BE2C (cell line): ENCODE data around the gene COL8A1.
"Not testable (repeated sequence)": the region's sequence is repeated elsewhere in the genome, so short reads cannot be mapped to it uniquely, and the experiment has no call there.

Experiments used
- DNase-seq: peaks from one replicate; pipeline ENCODE4 v3.0.0-alpha.2; 2020
- H3K27me3 ChIP-seq: fragments of 250-450 bp; sonication (Bioruptor Pico); 2 replicates; pipeline ENCODE4 v1.5.1; 2020; ENCODE audit warnings: mild to moderate bottlenecking
- H3K36me3 ChIP-seq: fragments of 250-450 bp; sonication (Bioruptor Pico); 2 replicates; pipeline ENCODE4 v1.5.1; 2020; ENCODE audit warnings: mild to moderate bottlenecking
- H3K4me1 ChIP-seq: fragments of 250-450 bp; sonication (Bioruptor Pico); 2 replicates; pipeline ENCODE4 v1.5.1; 2020
- H3K4me3 ChIP-seq: 2 replicates; pipeline ENCODE4 v1.5.1; 2011; ENCODE audit warnings: low read depth, low read length
- H3K9me3 ChIP-seq: fragments of 250-450 bp; sonication (Bioruptor Pico); 2 replicates; pipeline ENCODE4 v1.5.1; 2020
- CTCF ChIP-seq: IDR thresholded peaks from 2 replicates; pipeline ENCODE4 v1.5.1; 2012; ENCODE audit warnings: mild to moderate bottlenecking, low read depth, low read length

Gene COL8A1

GRCh38 chr3:99839613-99840012 is 201.2 kb downstream of the COL8A1 start:
- Histone ChIP-seq H3K9me3 (no peaks in the 10 kb centered on the region), H3K4me3 (no peak overlapping the region), H3K27me3 (no peaks in the 10 kb centered on the region), H3K4me1 (no peaks in the 10 kb centered on the region), H3K36me3 (no peaks in the 10 kb centered on the region)
- TF ChIP-seq CTCF = no peak
- no peak for DNase-seq

GRCh38 chr3:99841949-99842348 is 203.6 kb downstream of the COL8A1 start:
- H3K4me3 ChIP-seq, H3K27me3 ChIP-seq, H3K9me3 ChIP-seq, H3K4me1 ChIP-seq, DNase-seq, H3K36me3 ChIP-seq: not testable (repeated sequence)

- Histone ChIP-seq H3K4me1 (no peaks in the 10 kb centered on the region), H3K4me3 (no peak overlapping the region), H3K27me3 (no peaks in the 10 kb centered on the region), H3K9me3 (no peaks in the 10 kb centered on the region), H3K36me3 (no peaks in the 10 kb centered on the region)
- no peak for DNase-seq
- peak; percentile 71 for TF ChIP-seq CTCF
Measured at GRCh38 chr3:99842826-99843589, 204.6 kb downstream of the COL8A1 start.

- H3K4me1 ChIP-seq = no peaks in the 10 kb centered on the region
- H3K36me3 ChIP-seq = no peaks in the 10 kb centered on the region
- H3K27me3 ChIP-seq = no peaks in the 10 kb centered on the region
- TF ChIP-seq CTCF = no peak
- no peaks in the 10 kb centered on the region for H3K9me3 ChIP-seq
- H3K4me3 ChIP-seq = no peak overlapping the region
- DNase-seq = no peak
Measured at GRCh38 chr3:99843590-99844258, 205.3 kb downstream of the COL8A1 start.

- DNase-seq = no peak
Measured at GRCh38 chr3:99845331-99845730, 206.9 kb downstream of the COL8A1 start.

GRCh38 chr3:99845999-99846398 is 207.6 kb downstream of the COL8A1 start:
- TF ChIP-seq CTCF = no peak
- no peak for DNase-seq
- H3K36me3 ChIP-seq = no peaks in the 10 kb centered on the region
- no peaks in the 10 kb centered on the region for H3K9me3 ChIP-seq
- H3K27me3 ChIP-seq = no peaks in the 10 kb centered on the region
- H3K4me3 ChIP-seq = no peak overlapping the region
- H3K4me1 ChIP-seq = no peaks in the 10 kb centered on the region

More at GRCh38 chr3:99845331-99845730, 206.9 kb downstream of the COL8A1 start:
- no peak for TF ChIP-seq CTCF
- H3K9me3 ChIP-seq = no peaks in the 10 kb centered on the region
- H3K4me1 ChIP-seq = no peaks in the 10 kb centered on the region
- no peak overlapping the region for H3K4me3 ChIP-seq
- H3K36me3 ChIP-seq = no peaks in the 10 kb centered on the region
- no peaks in the 10 kb centered on the region for H3K27me3 ChIP-seq
